Renal cortical epithelial cell (primary cell): ENCODE data around the gene LCN12. TPM values are rescaled to one million over a fixed set of nuclear protein-coding genes. Genes with fewer than 3 reads are reported as not detected.

Experiments used
- DNase-seq: peaks from one replicate; pipeline ENCODE4 v3.0.0-alpha.2; 2011; ENCODE audit warnings: low read depth
- total RNA-seq: library from RNA; depleted of rRNA; stranded (reverse); fragments of >200 nt; gene quantifications from 2 replicates; pipeline ENCODE4 v1.2.3, GENCODE V29; 2014

LCN12 gene
- total RNA-seq, 1 donor from 2014 or later, result 0.40 TPM

DNA sequence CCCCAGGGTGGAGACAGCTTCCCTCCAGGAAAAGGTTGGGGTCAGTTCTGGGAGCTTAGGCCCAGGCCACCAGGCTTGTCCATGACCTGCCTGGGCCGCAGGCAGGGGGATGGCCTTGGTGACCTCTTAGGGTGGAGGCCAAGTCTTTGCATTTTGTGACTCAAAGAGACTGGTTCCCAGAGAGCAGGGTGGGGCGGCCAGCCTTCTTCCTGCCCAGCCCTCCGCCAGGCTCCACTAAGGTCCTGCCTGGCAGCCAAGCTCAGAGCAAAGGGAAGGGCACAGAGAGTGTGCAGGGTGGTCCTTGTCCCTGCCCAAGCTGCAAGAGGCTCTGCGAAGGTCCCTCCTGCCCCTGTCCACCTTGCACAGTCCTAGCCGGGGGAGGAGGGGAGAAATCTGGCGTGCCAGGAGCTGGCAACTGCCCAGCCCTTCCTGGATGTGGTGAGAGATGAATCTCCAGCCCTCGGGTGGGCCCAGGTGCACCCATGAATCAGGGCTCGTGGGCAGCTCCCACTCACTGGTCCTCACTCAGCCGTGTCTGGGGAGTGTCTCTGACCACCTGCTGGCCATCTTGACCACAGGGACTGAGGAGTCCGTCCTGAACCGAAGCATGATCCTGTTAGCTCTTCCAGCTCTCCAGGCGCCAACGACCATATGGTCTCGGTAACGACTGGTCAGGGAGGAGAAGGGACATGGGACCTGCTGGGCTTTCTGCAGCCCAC lies 22.9 kb downstream of the LCN12 start:
- DNase-seq, result no peak

DNA sequence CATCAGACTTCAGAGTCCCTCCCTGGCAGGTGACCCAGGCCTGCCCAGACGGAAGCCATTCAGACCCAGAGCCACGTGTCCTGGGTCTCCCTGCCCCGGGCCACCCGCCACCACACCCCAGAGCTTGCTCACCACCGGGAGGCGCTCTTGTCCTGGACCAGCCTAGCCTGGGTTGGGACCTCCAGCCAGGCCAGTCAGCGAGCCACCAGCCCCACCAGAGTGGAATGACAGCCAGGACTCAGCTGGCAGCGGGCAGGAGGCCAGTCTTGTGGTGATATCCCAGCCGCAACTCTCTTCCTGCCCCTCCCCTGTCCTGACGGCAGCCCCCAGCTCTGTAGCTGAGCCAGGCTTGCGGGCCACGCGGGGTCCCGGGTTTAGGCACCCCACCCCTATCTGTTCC lies 23.6 kb downstream of the LCN12 start:
- DNase-seq, result no peak

DNA sequence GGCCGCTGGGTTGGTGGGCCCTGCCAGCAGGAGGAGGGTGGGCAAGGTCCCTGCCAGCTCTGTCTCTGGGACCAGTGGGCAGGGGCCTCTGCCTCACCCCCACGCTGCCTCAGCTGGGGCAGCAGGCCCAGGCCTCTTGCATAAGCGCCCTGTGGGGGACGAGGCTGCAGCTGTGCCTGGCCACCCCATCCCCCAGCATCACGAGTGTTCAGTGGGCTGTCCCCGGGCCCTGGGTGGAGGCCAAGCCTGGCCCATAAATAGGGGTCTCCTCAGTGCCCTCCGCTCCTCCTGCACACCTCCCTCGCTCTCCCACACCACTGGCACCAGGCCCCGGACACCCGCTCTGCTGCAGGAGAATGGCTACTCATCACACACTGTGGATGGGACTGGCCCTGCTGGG lies 25.1 kb downstream of the LCN12 start, which contains the start of gene PTGDS:
PTGDS (plus strand) TSS at position 282 of the 400 bp plus-strand sequence; CDS start at position 357, 75 bp downstream.
- no peak for DNase-seq

DNA sequence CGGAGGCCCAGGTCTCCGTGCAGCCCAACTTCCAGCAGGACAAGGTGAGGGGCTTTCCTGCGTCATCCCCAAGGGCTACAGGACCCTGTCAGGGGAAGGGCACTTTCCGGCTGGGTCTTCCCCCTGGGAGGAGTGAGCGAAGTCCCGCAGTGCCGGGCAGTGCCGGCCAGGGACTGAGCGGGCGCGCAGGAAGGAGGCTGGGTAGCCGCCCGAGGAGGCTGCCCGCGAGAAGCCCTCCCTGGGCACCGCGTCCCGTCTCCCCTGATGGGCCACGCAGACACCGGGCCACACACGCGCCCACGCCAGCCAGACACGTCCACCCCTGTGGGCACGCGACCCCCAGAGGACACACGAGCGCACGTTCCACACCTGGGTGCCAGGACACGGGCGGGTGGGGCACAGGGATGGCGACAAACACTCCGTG lies 25.6 kb downstream of the LCN12 start:
- DNase-seq, result no peak

DNA sequence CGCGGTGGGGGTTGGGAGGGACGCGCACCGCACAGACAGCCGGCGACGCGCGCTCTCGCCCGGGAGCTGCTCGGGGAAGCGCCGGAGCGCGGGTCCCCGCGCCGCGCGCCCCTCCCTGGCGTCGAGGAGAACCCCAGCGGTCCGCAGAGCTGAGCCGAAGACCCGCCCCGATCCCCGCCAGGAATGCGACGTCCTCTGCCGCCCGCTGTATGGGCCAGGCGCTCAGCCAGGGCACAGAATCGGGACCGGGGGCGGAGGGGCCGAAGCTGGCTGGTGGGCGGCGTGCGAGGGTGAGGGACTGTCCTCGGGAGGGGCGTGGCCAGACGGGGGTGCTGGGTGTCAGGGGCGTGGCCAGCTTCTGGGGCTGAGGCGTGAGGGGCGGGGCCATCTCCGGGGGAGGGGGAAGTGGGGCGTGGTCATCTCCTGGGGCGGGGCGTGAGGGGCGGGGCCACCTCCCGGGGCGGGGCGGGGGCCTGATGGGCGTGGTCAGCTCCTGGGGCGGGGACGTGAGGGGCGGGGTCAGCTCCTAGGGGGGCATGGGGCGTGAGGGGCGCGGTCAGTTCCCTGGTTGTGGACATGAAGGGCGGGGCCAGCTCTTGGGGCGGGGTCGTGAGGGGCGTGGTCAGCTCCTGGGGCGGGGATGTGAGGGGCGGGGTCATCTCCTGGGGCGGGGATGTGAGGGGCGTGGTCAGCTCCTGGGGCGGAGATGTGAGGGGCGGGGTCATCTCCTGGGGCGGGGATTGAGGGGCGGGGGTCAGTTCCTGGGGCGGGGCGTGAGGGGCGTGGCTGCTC lies 26.2 kb downstream of the LCN12 start:
- no peak for DNase-seq

DNA sequence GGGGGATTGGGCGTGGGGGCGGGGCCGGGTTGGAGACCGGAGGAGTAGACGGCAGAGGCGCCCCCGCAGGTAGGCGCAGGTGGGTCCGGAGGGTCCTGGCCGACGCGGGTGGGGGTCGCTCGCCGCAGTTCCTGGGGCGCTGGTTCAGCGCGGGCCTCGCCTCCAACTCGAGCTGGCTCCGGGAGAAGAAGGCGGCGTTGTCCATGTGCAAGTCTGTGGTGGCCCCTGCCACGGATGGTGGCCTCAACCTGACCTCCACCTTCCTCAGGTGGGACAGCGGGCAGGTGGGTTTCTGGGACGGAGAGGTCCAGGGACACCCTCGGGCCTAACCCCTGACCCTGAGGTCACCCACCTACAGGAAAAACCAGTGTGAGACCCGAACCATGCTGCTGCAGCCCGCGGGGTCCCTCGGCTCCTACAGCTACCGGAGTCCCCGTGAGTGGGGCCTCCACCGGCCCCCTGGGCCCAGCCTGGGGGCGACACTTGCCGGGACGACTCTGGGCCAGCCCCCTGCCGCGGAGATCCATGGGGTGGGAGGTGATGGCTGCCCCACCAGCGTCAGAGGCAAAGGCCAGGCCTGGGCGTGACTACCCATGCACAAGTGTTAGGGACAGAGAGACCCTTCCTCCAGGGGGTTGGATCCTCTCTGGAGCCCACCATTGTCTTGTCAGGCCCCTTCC lies 26.9 kb downstream of the LCN12 start:
- no peak for DNase-seq

DNA sequence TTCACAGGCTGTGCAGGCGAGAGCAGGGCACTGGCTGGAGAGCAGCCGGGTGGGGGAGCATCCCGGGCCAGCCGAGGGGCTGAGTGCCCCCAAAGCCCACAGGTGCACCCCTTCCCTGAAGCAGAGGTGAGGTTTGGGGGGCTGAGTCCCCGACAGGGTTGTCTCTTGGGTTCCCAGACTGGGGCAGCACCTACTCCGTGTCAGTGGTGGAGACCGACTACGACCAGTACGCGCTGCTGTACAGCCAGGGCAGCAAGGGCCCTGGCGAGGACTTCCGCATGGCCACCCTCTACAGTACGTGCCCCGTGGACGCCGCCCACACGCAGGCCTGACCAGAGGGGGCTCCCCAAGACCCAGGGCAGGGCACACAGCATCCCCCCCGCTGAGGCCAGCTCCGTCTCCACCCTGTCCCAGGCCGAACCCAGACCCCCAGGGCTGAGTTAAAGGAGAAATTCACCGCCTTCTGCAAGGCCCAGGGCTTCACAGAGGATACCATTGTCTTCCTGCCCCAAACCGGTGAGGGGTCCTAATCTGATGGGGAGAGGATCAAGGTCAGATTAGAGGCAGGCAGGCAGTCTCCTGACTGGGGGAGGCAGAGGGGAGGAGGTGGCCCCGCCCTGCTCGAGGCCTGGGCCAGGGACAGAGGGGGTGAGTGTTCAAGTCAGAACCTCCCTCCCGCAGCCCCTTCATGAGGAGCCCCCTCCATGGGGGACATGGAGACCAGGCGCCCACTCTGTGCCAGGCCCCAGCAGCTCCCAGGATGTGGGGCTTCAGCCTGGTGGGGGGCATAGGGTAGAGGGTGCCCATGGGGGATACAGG lies 27.9 kb downstream of the LCN12 start:
- DNase-seq, result no peak

DNA sequence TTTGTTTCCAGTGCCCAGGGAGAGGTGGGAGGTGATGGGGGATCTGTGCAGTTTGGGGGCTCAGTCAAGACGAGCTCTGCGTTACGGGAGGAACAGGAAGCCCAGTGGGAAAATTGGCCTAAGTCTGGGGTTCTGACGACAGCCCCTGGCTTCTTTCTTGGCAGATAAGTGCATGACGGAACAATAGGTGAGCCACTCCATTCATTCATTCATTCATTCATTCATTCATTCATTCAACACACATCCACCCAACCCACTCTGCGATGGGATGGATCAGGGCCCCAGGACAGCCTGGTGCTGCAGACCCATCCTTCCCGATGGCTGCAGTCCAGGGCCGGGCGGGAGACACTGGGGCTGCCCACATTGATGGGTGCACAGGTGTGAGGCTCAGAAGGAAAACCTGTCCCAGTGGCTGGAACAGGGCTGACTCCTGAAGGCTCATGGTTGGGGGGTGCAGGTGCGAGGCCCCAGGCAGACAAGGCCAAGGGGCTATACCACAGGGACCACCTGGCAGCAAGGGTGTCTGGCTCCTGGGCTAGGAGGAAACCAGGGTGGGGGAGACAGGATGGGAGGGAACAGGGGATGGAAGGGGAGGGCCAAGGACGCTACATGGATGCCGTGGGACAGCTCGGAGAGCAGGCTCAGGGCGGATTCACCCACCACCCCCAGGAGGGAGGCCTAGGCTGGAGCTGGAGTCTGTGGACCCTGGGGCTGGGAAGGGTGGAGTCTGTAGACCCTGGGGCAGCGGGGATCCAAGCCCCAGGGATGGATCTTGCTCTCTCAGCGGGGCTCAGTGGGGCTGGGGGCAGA lies 28.8 kb downstream of the LCN12 start:
- no peak for DNase-seq

DNA sequence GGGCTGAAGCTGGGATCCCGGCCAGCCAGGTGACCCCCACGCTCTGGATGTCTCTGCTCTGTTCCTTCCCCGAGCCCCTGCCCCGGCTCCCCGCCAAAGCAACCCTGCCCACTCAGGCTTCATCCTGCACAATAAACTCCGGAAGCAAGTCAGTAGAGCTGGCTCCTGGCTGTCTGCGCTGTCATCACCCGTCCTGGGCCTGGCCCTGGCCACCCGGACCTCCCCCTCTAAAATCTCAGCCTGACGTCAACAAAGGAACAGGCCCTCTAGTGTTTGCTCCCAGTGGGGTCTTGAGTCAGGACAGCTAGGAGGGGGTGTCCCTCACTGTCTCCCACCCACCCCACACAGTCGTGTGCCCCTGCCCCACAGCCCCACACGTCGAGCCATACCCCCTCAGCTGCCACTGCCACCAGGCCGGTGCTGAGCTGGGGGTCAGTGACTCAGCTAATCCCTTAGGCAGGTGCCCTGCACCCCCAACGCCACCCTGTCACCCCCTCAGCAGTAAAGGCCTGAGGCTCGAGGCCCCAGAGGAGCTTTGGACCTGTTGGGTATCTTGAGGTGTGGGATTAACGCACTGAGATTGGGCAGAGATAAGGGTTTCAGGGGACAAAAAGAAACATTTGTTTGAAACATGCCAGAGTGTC lies 29.6 kb downstream of the LCN12 start:
- DNase-seq, result no peak

DNA sequence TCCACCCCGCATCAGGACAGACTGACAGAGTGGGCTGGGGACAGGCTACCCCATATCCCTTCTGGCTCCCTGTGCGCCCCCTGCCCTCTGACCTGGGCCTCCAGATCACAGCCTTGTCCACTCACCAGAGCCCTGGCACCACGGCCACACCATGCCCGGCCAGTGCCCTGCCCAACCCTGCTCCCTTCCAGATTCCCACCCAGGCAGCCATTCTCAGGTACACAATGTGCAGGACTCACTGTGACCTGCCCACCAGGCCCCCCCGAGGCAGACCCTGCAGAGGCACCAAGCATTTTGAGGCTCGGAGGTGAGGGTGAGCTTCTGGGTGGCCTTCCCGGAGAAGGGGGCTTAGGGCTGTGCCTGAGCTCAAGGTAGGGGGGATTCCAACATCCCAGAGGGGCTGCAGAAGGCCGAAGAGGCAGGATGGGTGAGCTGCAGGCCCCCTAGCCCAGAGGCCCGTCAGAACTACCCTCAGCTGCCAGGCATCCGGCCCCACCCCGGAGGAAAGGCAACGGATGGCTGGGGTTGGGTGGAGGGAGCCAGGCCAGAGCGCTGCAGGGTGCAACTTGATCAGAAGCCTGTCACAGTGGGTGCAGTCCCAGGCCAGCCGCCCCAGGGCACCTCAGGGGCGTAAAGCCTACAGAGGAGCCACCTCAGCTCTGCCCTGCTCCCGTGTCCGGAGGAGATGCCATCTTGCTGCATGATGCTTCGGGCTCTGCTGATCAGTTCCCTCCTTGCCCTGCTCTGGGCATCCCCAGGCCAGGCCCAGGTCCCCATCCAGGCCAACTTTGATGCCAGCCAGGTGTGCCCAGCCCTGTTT lies 30.4 kb downstream of the LCN12 start, which contains the start of gene LCNL1:
LCNL1 (plus strand) TSS at position 762 of the 820 bp plus-strand sequence. CDS start 594 bp downstream, outside the sequence.
- DNase-seq, result no peak

DNA sequence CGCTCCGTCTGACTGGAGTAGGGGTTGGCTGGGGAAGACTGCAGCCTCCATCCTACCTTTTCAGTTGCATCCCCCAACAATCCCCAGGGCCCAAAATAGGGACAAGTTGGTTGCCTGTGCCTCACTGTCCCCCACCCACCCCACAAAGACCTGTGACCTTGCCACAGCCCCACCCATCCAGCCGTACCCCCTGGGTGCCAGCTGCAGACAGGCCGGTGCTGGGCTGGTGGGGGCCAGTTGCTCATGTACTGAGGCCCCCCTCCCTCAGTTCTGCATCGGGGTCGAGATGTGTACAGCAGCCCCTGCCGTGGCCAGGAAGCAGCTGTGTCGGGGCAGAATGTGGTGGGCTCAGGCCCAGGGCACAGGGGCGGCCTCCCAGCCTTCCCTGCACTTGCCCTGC lies 31.1 kb downstream of the LCN12 start:
- DNase-seq, result no peak

DNA sequence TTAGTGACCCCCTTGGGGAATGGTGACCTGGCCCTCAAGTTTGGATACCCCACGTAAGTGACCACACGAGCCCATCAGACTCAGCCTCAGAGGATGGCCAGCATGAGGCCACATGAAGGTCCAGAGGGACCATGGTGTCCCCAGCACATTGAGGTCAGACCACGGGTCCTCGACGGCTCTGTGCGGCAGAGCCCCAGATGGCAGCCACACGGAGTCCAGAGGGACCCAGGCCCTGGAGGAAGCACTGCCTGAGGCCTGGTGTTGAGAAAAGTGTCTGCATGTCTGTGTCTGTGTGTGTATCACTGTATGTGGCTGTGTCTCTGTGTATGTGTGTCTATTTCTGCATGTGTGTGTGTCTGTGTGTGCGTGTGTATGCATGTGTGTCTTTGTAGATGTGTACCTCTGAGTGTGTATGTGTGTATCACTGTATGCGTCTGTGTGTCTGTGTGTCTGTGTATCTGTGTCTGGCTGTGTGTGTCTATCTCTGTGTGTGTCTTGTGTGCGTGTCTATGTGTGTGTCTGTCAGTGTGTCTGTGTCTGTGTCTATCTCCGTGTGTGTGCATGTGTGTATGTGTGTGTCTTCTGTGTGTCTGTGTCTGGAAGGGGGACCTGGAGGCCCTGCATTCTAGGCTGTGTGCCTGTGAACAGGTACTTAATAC lies 31.7 kb downstream of the LCN12 start:
- no peak for DNase-seq

DNA sequence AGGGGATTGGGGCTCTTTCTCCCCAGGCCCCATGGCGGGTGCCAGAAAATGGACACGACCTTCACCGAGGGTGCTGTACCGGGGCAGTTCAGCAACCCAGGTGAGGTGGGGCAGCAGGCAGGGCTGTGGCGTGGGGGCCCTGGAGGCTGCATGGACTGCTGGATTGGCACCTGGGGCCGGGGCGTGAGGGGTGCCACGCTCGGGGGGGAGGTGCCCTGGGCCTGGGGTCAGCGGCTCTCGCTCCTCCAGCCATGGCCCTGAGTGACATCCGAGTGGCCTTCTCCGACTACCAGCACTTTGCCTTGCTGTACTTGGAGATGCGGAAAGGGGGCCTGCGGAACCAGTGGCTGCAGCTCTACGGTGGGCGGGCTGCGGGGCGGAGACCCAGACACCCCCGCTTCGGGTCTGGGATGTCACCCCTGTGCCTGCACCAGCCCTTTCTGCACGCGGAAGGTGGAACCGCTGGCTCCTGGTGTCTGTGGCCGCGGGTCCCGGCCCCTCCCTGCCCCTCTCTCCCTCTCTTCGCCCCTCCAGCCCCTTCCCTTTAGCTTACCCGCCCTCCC lies 32.5 kb downstream of the LCN12 start:
- no peak for DNase-seq

DNA sequence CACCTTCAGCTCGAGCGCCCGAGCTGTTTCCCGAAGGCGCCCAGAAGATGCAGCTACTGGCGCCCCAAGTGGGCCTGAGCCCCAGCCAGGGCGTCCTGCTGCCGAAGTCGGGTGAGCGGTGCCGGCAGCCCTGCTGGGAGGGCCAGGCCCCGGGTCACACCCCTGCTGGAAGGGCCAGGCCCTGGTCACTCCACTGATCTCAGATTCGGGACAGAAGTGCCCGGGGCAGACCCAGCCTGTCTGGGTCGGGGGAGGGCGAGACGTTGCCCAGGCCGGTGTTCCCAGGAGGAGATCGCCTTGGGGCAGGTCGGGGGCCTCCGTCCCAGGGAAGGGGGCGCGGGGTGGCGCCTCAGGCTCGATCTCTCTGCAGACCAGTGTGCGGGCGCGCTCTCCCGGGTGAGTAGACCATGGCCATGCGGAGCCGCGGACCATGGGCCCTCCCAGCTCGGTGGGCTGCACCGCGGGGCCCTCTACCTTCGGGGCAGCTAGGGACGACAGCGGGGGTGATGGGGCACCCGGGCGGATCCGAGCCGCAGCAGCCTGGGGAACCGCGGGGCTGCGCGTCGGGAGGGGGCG lies 33.0 kb downstream of the LCN12 start:
- no peak for DNase-seq

DNA sequence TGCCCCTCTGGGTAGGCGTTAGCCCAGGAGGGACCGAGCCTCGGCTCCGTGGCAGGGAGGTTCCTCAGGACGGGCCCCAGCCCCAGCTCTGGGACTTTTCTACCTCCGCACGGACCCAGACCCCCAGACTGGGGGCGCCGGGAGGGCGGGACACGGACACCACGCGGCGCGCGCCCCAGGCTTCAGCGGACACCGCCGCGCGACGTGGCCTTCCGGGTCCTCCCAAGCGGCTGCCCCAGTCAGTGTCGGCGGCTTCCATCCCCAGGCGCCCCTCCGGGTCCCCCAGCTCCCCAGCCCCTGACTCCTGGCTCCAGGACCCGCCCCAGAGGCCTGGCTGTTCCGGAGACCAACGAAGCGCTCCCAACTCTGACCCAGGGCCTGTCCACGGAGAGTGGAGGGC lies 33.8 kb downstream of the LCN12 start:
- DNase-seq, result no peak

DNA sequence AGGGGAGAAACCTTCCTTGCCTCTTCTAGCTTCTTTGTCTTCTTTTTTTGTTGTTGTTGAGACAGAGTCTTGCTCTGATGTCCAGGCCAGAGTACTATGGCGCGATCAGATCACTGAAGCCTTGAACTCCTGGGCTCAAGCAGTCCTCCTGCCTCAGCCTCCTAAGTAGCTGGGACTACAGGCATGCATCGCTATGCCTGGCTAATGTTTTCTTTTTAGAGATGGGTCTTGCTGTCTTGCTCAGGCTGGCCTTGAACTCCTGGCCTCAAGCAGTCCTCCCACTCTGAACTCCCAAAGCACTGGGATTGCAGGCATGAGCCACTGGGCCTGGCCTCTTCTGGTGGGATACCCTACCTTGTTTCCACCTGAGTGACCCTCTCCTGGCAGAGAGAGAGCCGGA lies 36.8 kb downstream of the LCN12 start:
- DNase-seq, result no peak

DNA sequence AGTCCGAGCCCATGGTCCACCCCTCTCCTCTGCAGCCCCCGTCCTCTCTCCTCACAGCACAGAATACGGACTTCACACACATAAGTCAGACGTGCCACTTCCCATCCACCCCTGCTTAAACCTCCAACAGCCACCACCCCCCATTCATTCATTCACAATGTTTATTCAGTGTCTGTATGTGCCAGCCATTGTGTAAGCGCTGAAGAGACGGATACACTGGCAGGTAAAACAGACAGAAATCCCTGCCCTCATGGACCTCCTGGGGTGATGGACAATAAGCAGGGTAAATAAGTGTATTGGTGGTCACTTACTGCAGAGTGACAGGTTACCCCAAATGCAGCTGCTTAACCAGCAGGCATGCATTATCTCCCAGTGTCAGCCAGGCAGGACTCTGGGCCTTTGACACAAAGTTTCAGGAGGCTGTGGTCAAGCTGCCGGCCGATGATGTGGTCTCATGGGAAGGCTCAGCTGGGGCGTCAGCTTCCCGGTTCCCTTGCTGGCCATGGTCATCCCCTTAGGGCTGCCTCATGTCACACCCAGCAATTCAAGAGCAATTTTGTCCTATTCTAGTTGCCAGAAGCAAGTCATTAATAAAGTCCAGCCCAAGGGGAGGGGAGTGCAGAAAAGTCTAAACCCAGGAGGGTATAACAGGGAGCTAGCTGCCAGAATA lies 38.3 kb downstream of the LCN12 start:
- DNase-seq, result no peak
